ENCODE measurements around the gene CELF2.

Gene CELF2

DNA sequence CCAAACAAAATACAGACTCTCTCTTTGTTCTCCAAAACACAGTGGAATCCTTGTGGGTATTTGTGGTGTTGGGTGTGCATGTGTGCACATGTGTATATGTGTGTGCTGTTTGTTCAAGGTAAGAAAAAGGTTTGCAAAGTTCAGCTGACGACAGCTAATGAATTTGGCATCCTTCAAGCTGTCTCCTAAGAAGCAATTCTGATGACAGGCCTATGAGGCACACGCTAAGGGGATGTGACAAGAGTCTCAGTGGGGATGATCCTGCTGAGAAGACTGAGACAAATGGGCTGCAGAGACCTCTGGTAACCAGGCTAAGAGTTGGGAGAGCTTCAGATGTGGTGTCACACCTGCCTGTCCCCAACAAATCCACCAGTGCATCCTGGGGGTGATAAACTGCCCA lies 26.5 kb upstream of the CELF2 start:
- TF ChIP-seq EZH2phosphoT487 (IDR thresholded peaks at IDR 0.05; ENCODE audit: borderline replicate concordance, low read length), result no peak
- TF ChIP-seq, protein P1, sequence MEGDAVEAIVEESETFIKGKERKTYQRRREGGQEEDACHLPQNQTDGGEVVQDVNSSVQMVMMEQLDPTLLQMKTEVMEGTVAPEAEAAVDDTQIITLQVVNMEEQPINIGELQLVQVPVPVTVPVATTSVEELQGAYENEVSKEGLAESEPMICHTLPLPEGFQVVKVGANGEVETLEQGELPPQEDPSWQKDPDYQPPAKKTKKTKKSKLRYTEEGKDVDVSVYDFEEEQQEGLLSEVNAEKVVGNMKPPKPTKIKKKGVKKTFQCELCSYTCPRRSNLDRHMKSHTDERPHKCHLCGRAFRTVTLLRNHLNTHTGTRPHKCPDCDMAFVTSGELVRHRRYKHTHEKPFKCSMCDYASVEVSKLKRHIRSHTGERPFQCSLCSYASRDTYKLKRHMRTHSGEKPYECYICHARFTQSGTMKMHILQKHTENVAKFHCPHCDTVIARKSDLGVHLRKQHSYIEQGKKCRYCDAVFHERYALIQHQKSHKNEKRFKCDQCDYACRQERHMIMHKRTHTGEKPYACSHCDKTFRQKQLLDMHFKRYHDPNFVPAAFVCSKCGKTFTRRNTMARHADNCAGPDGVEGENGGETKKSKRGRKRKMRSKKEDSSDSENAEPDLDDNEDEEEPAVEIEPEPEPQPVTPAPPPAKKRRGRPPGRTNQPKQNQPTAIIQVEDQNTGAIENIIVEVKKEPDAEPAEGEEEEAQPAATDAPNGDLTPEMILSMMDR (IDR thresholded peaks at IDR 0.05; ENCODE audit: low read depth, low read length, poor library complexity, severe bottlenecking), result no peak
- Histone ChIP-seq H3K36me3 (ENCODE audit: control insufficient read depth, low read length) (no peaks in the 10 kb centered on the region), H3K4me1 (ENCODE audit: control insufficient read depth, low read length) (no peaks in the 10 kb centered on the region), H3F3A (ENCODE audit: control insufficient read depth, insufficient read depth) (no peaks in the 10 kb centered on the region), H3K9me3 (ENCODE audit: control insufficient read depth, insufficient read depth, low read length) (no peaks in the 10 kb centered on the region), H4K20me1 (ENCODE audit: control insufficient read depth, insufficient read depth, low read depth, low read length) (no peaks in the 10 kb centered on the region), H3K4me2 (ENCODE audit: low read length) (no peak overlapping the region), H3K4me3 (ENCODE audit: low read length) (no peak overlapping the region), H3K79me2 (ENCODE audit: control insufficient read depth, low read length) (no peaks in the 10 kb centered on the region), H3K27me3 (ENCODE audit: control insufficient read depth, low read length) (no peaks in the 10 kb centered on the region), H3K9me2 (replicated peaks; ENCODE audit: control insufficient read depth, low read length) (no peaks in the 10 kb centered on the region), H3K27ac (ENCODE audit: low read depth, low read length) (no peak overlapping the region)

DNA sequence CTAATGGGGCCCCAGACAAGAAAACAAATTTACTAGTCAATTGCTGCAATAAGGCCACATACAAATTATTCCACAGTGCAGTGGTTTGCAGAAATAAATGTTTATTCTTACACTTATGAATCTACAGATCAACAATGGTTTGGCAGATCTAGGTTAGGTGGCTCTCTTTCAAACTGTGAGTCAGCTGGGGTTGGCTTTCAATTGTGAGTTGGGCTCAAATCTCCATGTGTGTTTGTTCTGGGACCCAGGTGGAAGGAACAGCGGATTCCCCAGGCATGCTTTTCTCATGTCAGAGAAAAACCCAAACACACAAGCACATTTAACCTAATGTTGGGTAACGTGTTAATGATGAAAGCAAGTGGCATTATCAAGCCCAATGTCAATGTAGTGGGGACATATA lies 25.6 kb upstream of the CELF2 start:
- TF ChIP-seq EZH2phosphoT487 (IDR thresholded peaks at IDR 0.05; ENCODE audit: borderline replicate concordance, low read length), result no peak
- TF ChIP-seq, protein P1 (IDR thresholded peaks at IDR 0.05; ENCODE audit: low read depth, low read length, poor library complexity, severe bottlenecking), result no peak
- Histone ChIP-seq H3K27ac (ENCODE audit: low read depth, low read length) (no peak overlapping the region), H3K4me3 (ENCODE audit: low read length) (no peak overlapping the region), H3K36me3 (ENCODE audit: control insufficient read depth, low read length) (no peaks in the 10 kb centered on the region), H3K9me2 (replicated peaks; ENCODE audit: control insufficient read depth, low read length) (no peaks in the 10 kb centered on the region), H4K20me1 (ENCODE audit: control insufficient read depth, insufficient read depth, low read depth, low read length) (no peaks in the 10 kb centered on the region), H3K9me3 (ENCODE audit: control insufficient read depth, insufficient read depth, low read length) (no peaks in the 10 kb centered on the region), H3K4me2 (ENCODE audit: low read length) (no peak overlapping the region), H3K79me2 (ENCODE audit: control insufficient read depth, low read length) (no peaks in the 10 kb centered on the region), H3F3A (ENCODE audit: control insufficient read depth, insufficient read depth) (no peaks in the 10 kb centered on the region), H3K27me3 (ENCODE audit: control insufficient read depth, low read length) (no peaks in the 10 kb centered on the region), H3K4me1 (ENCODE audit: control insufficient read depth, low read length) (no peaks in the 10 kb centered on the region)

DNA sequence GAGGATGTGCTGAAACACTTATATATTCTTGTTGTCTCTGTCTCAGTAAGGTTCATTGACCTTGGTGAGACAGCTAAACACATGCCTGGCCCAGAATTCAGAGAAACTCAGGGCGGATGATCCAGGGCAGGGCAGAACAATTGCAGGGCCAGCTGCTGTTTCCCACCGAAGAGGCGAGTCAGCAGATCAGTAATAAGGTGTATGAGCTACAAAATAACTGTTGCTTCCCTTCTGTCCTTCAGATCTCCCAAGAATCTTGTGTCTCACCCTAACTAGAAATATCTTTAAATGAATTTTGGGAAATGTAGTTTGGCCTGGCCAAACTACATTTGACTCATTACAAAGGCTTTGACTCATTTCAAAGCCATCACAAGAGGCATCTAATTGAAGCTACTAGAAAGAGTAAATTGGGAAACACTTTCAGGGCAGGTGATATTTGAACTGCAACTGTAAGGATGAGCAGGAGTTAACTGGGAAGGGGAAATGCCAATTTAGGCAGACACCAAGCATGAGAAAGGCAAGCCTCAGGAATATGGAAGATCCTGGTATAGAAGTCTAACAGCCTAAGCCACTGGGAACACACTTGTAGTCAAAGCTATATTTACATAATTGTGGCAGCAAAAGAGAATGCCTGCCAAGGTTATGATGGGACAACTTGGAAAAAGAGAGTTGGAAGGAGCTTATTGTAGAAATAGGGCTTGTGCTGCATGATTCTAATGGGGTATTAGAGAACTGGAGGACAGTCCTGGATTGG lies 24.5 kb upstream of the CELF2 start:
- H3K9me2 ChIP-seq (replicated peaks; ENCODE audit: control insufficient read depth, low read length), result no peaks in the 10 kb centered on the region
- H3K4me3 ChIP-seq (ENCODE audit: low read length), result no peak overlapping the region
- no peaks in the 10 kb centered on the region for H4K20me1 ChIP-seq (ENCODE audit: control insufficient read depth, insufficient read depth, low read depth, low read length)
- H3F3A ChIP-seq (ENCODE audit: control insufficient read depth, insufficient read depth), result no peaks in the 10 kb centered on the region
- TF ChIP-seq EZH2phosphoT487 (IDR thresholded peaks at IDR 0.05; ENCODE audit: borderline replicate concordance, low read length), result no peak
- TF ChIP-seq, protein P1 (IDR thresholded peaks at IDR 0.05; ENCODE audit: low read depth, low read length, poor library complexity, severe bottlenecking), result no peak
- H3K79me2 ChIP-seq (ENCODE audit: control insufficient read depth, low read length), result no peaks in the 10 kb centered on the region
- H3K4me1 ChIP-seq (ENCODE audit: control insufficient read depth, low read length), result no peaks in the 10 kb centered on the region
- no peaks in the 10 kb centered on the region for H3K27me3 ChIP-seq (ENCODE audit: control insufficient read depth, low read length)
- H3K4me2 ChIP-seq (ENCODE audit: low read length), result no peak overlapping the region
- no peak overlapping the region for H3K27ac ChIP-seq (ENCODE audit: low read depth, low read length)
- no peaks in the 10 kb centered on the region for H3K36me3 ChIP-seq (ENCODE audit: control insufficient read depth, low read length)
- no peaks in the 10 kb centered on the region for H3K9me3 ChIP-seq (ENCODE audit: control insufficient read depth, insufficient read depth, low read length)

Data from DOHH2 (cell line).